OCI-LY1 (cell line): ENCODE measurements around the gene NIPAL3.

Experiments used
- EZH2 ChIP-seq: fragments of 200-600 bp; sonication (generic), shearing (Covaris generic); IDR thresholded peaks from 2 replicates; pipeline ENCODE4 v1.8.0; 2017; ENCODE audit warnings: borderline replicate concordance, mixed run types, mild to moderate bottlenecking, antibody characterized with exemption, low read length, moderate library complexity, mixed read lengths
- TF ChIP-seq, protein P1 (sequence below): fragments of 200-600 bp; sonication (generic), shearing (Covaris generic); IDR thresholded peaks from 2 replicates; pipeline ENCODE4 v1.5.1; 2017; ENCODE audit warnings: mild to moderate bottlenecking, antibody characterized with exemption, low read length, moderate library complexity, mixed read lengths

- TF ChIP-seq, protein P1, sequence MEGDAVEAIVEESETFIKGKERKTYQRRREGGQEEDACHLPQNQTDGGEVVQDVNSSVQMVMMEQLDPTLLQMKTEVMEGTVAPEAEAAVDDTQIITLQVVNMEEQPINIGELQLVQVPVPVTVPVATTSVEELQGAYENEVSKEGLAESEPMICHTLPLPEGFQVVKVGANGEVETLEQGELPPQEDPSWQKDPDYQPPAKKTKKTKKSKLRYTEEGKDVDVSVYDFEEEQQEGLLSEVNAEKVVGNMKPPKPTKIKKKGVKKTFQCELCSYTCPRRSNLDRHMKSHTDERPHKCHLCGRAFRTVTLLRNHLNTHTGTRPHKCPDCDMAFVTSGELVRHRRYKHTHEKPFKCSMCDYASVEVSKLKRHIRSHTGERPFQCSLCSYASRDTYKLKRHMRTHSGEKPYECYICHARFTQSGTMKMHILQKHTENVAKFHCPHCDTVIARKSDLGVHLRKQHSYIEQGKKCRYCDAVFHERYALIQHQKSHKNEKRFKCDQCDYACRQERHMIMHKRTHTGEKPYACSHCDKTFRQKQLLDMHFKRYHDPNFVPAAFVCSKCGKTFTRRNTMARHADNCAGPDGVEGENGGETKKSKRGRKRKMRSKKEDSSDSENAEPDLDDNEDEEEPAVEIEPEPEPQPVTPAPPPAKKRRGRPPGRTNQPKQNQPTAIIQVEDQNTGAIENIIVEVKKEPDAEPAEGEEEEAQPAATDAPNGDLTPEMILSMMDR: no peak
- TF ChIP-seq EZH2: no peak
Observed at GRCh38 chr1:24450857-24451397, 35.3 kb downstream of the NIPAL3 start.
